Activated CD4-positive, alpha-beta T cell treated with anti-CD3 and anti-CD28 coated beads, Interleukin-2, amount 10 ng/mL, durations not matched to agents 24 days and 14 days (primary cell): ENCODE data around the gene PCCB. TPM values are rescaled to one million over a fixed set of nuclear protein-coding genes. Genes with fewer than 3 reads are reported as not detected.
A peak's percentile ranks its signal among the peaks of the same experiment; 100 is the strongest.
"Not testable (repeated sequence)": the region's sequence is repeated elsewhere in the genome, so short reads cannot be mapped to it uniquely, and the experiment has no call there.

Experiments
- DNase-seq: peaks from one replicate; pipeline ENCODE4 v3.0.0; 2022
- H3K27ac Mint-ChIP-seq: one replicate; pipeline ENCODE4 v1.8.0; 2022; ENCODE audit warnings: mild to moderate bottlenecking, mixed read lengths
- H3K27me3 Mint-ChIP-seq: one replicate; pipeline ENCODE4 v1.8.0; 2022; ENCODE audit warnings: mixed read lengths
- H3K36me3 Mint-ChIP-seq: one replicate; pipeline ENCODE4 v1.8.0; 2022; ENCODE audit warnings: low read depth, mild to moderate bottlenecking, mixed read lengths
- H3K4me1 Mint-ChIP-seq: one replicate; pipeline ENCODE4 v1.8.0; 2021; ENCODE audit warnings: mixed read lengths
- H3K4me3 Mint-ChIP-seq: one replicate; pipeline ENCODE4 v1.8.0; 2022; ENCODE audit warnings: mild to moderate bottlenecking, moderate library complexity, mixed read lengths
- H3K9me3 Mint-ChIP-seq: one replicate; pipeline ENCODE4 v1.8.0; 2021; ENCODE audit warnings: mixed read lengths
- intact Hi-C: fragments of 100-400 bp; cut with micrococcal nuclease; formaldehyde crosslinking; loops from one replicate; pipeline ENCODE4 v1.15.1; 2023
- total RNA-seq: library from RNA; stranded (reverse); gene quantifications from 2 replicates; pipeline ENCODE4 v1.2.3, GENCODE V29; 2022

The PCCB gene
- 45.4 and 55.9 TPM in 2 replicates for total RNA-seq

DNA sequence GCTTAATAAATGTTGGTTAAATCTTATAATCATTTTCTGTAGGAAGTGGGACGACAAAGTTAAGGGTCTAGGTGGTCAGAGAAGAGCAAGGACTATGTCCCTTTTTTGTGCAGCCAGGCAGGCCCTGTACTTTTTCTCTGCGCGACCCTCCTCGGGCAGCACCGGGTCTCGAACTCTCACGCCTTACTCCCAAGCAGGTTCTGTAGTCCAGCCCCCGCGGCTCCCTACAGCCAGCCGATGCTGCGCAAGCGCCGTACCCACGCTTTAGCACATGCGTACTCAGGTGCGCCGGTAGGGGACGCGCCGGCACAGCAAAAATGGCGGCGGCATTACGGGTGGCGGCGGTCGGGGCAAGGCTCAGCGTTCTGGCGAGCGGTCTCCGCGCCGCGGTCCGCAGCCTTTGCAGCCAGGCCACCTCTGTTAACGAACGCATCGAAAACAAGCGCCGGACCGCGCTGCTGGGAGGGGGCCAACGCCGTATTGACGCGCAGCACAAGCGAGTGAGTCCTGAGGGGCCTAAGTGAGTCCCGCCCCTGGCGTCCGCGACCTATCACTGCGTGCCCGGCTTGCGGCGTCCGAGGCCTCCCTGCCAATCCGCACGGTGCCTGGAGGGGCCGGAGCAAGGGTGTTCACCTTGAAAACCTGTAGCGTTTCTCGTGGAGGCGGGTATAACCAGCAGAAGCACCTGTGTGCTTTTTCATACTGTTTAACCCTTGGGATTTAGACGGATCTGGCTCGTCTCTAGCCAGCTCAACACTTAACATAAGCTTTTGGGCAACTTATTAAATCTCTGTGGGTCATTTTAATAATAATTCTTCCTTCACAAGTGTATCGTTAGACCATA lies at the start of gene PCCB:
PCCB (plus strand) TSS at position 282 of the 844 bp plus-strand sequence; CDS start at position 318, 36 bp downstream.
- Mint-ChIP-seq H3K9me3 (no peaks in the 10 kb centered on the region), H3K4me1 (peaks cover 16% of the 10 kb centered on the region), H3K27me3 (no peaks in the 10 kb centered on the region), H3K4me3 (peak within 1 kb of the TSS; percentile 91), H3K36me3 (no peaks in the 10 kb centered on the region), H3K27ac (peak within 1 kb of the TSS; percentile 95)
- intact Hi-C loops = loop anchor here (1.0 to 5.0 kb wide), 7 partner anchors 54 to 764 kb away; partner anchors contain the start of genes MSL2, NCK1 and STAG1
- DNase-seq = peak; percentile 97

GRCh38 chr3:136207489-136208115 lies 42.5 kb upstream of the PCCB start:
- peaks cover 42% of the 10 kb centered on the region for H3K27me3 Mint-ChIP-seq

GRCh38 chr3:136209921-136210320 lies 40.2 kb upstream of the PCCB start:
- H3K9me3 Mint-ChIP-seq = no peaks in the 10 kb centered on the region
- H3K36me3 Mint-ChIP-seq = no peaks in the 10 kb centered on the region
- H3K4me1 Mint-ChIP-seq = no peaks in the 10 kb centered on the region
- H3K27ac Mint-ChIP-seq = no peak overlapping the region
- intact Hi-C loops = no loop called here
- no peak overlapping the region for H3K4me3 Mint-ChIP-seq
- no peak for DNase-seq
- H3K27me3 Mint-ChIP-seq = peaks cover 47% of the 10 kb centered on the region

More at GRCh38 chr3:136207489-136208115, 42.5 kb upstream of the PCCB start:
- intact Hi-C loops = no loop called here
- Mint-ChIP-seq H3K27ac (no peak overlapping the region), H3K4me3 (no peak overlapping the region), H3K4me1 (no peaks in the 10 kb centered on the region), H3K36me3 (no peaks in the 10 kb centered on the region), H3K9me3 (no peaks in the 10 kb centered on the region)
- no peak for DNase-seq

GRCh38 chr3:136211547-136211946 lies 38.6 kb upstream of the PCCB start:
- intact Hi-C loops = no loop called here
- Mint-ChIP-seq H3K4me1 (no peaks in the 10 kb centered on the region), H3K27me3 (peaks cover 35% of the 10 kb centered on the region), H3K9me3 (no peaks in the 10 kb centered on the region), H3K27ac (no peak overlapping the region), H3K4me3 (no peak overlapping the region), H3K36me3 (no peaks in the 10 kb centered on the region)
- no peak for DNase-seq

DNA sequence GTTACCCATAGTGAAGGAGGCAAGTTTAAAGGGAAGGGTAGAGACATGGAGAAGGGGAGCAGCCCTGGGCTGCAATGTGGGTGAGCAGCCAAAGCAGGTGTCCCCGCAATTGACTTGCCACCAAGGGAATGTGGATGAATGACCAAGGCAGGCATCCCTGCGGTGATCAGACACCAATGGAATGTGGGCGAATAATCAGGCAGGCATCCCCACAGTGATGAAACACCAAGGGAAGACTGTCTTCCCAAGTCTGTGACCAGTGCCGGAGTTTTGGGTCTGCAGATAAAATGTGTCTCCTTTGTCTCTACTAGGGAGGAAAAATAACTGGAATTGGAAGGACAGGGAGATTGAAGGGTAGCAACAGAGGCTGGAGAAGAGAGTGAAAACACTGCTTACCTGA lies 27.4 kb upstream of the PCCB start:
- H3K4me3 Mint-ChIP-seq, H3K27ac Mint-ChIP-seq, DNase-seq, H3K4me1 Mint-ChIP-seq, H3K9me3 Mint-ChIP-seq, intact Hi-C loops, H3K36me3 Mint-ChIP-seq: not testable (repeated sequence)
- peaks cover 10% of the 10 kb centered on the region for H3K27me3 Mint-ChIP-seq

GRCh38 chr3:136232413-136232812 lies 17.7 kb upstream of the PCCB start:
- no peaks in the 10 kb centered on the region for H3K9me3 Mint-ChIP-seq
- H3K27ac Mint-ChIP-seq = no peak overlapping the region
- H3K4me1 Mint-ChIP-seq = no peaks in the 10 kb centered on the region
- DNase-seq = no peak
- peaks cover 6% of the 10 kb centered on the region for H3K27me3 Mint-ChIP-seq
- H3K36me3 Mint-ChIP-seq = no peaks in the 10 kb centered on the region
- H3K4me3 Mint-ChIP-seq = no peak overlapping the region
- intact Hi-C loops = no loop called here

- intact Hi-C loops = no loop called here
- Mint-ChIP-seq H3K27ac (no peak overlapping the region), H3K9me3 (no peaks in the 10 kb centered on the region), H3K4me1 (no peaks in the 10 kb centered on the region), H3K36me3 (no peaks in the 10 kb centered on the region), H3K4me3 (no peak overlapping the region), H3K27me3 (peaks cover 8% of the 10 kb centered on the region)
- no peak for DNase-seq
Observed at GRCh38 chr3:136235545-136235944, 14.6 kb upstream of the PCCB start.

GRCh38 chr3:136236109-136236508 lies 14.0 kb upstream of the PCCB start:
- no peak for DNase-seq
- no peaks in the 10 kb centered on the region for H3K9me3 Mint-ChIP-seq
- no peaks in the 10 kb centered on the region for H3K4me1 Mint-ChIP-seq
- H3K27me3 Mint-ChIP-seq = peaks cover 11% of the 10 kb centered on the region
- H3K36me3 Mint-ChIP-seq = no peaks in the 10 kb centered on the region
- H3K4me3 Mint-ChIP-seq = no peak overlapping the region
- H3K27ac Mint-ChIP-seq = no peak overlapping the region
- intact Hi-C loops = no loop called here

DNA sequence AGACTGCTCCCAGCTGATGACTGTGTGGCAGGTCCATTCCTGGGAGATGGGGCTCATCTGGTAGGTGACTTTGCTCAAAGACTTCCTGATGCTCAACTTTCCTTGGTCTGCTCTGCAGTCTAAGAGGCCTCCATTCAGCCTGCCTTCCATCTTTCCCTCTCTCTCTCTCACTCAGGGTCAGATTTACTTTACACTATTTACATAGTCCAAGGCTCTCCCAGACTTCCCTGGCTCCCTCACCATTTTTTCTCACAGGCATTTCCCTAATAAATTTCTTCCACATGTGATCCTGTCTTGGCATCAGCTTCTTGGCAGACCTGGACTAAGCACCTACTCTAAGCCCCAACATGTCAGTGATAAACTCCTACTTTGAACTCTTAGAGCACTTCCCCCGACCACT lies 13.0 kb upstream of the PCCB start:
- H3K27me3 Mint-ChIP-seq = peaks cover 16% of the 10 kb centered on the region
- DNase-seq = no peak
- H3K4me3 Mint-ChIP-seq = no peak overlapping the region
- H3K9me3 Mint-ChIP-seq = no peaks in the 10 kb centered on the region
- H3K36me3 Mint-ChIP-seq = no peaks in the 10 kb centered on the region
- H3K4me1 Mint-ChIP-seq = no peaks in the 10 kb centered on the region
- no peak overlapping the region for H3K27ac Mint-ChIP-seq
- intact Hi-C loops = no loop called here

DNA sequence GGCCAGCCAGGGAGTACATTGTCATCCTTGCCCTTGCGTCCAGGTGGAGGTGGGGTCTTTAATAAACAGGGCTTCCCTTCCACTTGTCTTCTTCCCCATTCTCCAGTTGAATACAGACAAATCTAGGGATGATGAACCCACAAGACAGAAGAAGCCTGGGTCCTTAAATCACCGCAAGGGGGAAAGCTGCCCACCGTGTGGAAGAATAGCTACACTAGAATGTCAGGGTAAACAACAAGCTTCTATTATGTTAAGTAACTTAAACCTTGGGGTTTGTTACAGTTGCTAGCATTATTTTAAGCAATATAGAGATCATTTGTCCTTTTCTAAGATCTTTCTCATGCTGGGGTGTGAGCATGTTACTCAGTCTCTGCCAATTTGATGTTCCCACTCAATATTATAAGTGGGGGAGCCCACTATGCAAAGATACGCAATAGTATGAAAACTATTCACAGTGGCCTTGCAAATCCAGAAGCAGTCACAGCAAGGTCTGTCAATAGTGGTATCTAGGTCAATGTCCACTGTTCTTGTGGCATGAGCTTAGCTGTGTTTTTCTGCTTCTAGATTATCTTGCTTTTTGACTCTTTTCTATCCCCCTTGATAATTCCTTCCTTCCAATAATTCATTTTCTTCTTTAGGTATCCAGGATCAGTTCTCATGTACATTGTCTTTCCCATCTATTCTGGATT lies 12.0 kb upstream of the PCCB start:
- Mint-ChIP-seq H3K27me3 (peaks cover 16% of the 10 kb centered on the region), H3K9me3 (no peaks in the 10 kb centered on the region)
- intact Hi-C loops = no loop called here

DNA sequence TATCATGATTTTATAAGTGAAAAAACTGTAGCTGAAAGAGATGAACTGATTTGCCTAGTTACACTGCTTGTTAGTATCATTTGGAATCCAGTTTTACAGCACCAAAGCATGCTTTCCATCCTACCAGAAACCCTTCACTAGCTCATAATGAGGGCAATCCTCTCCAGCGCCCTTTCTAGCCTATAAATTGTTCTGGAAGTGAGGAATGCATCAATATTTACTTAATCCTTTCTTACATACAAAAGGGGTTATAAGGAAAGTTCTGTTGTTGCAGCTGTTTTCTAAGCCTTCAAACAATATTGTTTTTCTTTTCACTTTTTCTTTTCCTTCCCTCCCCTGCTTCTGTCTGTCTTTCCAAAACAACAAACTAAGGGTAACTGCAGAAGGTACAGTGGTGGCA lies 11.0 kb upstream of the PCCB start:
- Mint-ChIP-seq H3K4me3 (no peak overlapping the region), H3K27ac (no peak overlapping the region), H3K36me3 (no peaks in the 10 kb centered on the region), H3K9me3 (no peaks in the 10 kb centered on the region), H3K27me3 (peaks cover 17% of the 10 kb centered on the region), H3K4me1 (no peaks in the 10 kb centered on the region)
- intact Hi-C loops = no loop called here
- no peak for DNase-seq

More for the DNA sequence above, 12.0 kb upstream of the PCCB start:
- Mint-ChIP-seq H3K27ac (no peak overlapping the region), H3K36me3 (no peaks in the 10 kb centered on the region), H3K4me3 (no peak overlapping the region), H3K4me1 (no peaks in the 10 kb centered on the region)
- no peak for DNase-seq

GRCh38 chr3:136245691-136246090 lies 4.4 kb upstream of the PCCB start:
- no peak overlapping the region for H3K4me3 Mint-ChIP-seq
- intact Hi-C loops = no loop called here
- H3K4me1 Mint-ChIP-seq = peaks cover 4% of the 10 kb centered on the region
- no peaks in the 10 kb centered on the region for H3K9me3 Mint-ChIP-seq
- no peak overlapping the region for H3K27ac Mint-ChIP-seq
- H3K27me3 Mint-ChIP-seq = peaks cover 12% of the 10 kb centered on the region
- H3K36me3 Mint-ChIP-seq = no peaks in the 10 kb centered on the region
- DNase-seq = no peak

DNA sequence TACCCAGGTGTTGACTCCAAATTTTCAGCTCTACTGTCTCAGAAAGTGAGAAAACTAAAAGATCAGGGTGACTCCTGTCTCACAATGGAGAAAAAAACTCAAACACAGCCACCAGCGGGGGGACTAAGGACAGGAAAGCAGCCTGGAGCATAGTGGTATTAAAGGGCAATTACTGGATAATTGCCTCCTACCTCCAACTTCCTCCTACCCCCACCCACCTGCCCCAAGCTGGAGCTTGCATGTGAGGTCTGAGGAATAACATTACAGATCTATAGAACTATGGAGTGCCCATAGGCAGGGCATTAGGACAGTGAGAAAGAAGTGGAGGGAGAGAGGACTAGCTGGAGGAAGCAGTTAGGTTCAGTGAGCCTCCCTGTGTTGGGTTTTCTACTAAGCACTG lies 2.7 kb upstream of the PCCB start:
- H3K27ac Mint-ChIP-seq = no peak overlapping the region
- peaks cover 2% of the 10 kb centered on the region for H3K27me3 Mint-ChIP-seq
- no peak overlapping the region for H3K4me3 Mint-ChIP-seq

More for the DNA sequence above, 2.7 kb upstream of the PCCB start:
- intact Hi-C loops = no loop called here
- DNase-seq = no peak
- peaks cover 16% of the 10 kb centered on the region for H3K4me1 Mint-ChIP-seq
- H3K9me3 Mint-ChIP-seq = no peaks in the 10 kb centered on the region
- no peaks in the 10 kb centered on the region for H3K36me3 Mint-ChIP-seq
